HG03097 (cell line): ENCODE measurements around the gene PPP4R1.

ENCODE experiments used
- ATAC-seq: cut with Tn5 transposase; IDR thresholded peaks from one replicate; pipeline ENCODE4 v1.9.1; 2021; ENCODE audit not compliant: unreplicated experiment, low FRiP score

The PPP4R1 gene

DNA sequence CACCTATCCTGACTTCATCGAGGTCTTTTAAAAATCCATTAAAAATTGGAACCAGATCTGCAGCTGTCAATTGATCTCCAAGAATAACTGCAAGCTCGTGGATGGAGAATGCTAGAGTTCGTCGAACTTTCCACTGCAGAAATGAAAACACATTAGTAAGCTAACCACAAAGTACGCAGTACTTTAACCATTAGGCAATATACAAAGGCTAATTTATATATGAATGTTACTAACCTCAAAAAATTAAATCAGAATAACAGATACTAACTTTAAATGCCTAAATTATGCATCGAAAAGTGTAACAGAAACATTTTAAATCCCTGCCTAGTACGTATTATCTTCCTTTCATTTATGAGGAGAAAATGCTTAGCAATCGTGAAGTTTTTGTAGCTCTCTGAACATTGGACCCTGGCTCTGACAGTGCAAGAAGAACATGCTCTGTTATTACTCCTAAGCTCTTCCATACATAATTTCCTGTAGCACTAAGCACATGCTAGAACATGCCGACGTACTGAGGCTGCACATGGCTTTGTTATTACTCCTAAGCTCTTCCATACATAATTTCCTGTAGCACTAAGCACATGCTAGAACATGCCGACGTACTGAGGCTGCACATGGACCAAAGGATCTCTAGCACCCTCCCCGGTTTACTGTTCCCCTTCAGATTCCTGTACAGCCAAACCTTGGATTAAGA, 57.0 kb downstream of the PPP4R1 start:
- ATAC-seq: no peak

DNA sequence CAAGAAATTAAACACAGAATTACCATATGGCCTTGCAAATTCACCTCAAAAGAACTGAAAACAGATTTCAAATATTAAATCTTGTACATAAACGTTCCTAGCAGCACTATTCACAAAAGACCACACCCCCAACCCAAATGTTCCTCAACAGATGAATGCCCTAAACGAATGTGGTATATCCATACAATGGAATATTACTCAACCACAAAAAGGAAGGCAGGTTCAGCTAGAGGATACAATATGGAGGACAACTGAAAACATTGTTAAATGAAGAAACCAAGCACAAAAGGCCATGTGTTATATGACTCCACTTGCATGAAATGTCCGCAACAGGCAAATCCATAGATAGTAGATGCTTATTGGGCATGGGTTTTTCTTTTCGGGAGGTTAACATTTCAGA, 61.7 kb downstream of the PPP4R1 start:
- ATAC-seq: no peak

GRCh38 chr18:9552191-9552590, 62.2 kb downstream of the PPP4R1 start:
- no peak for ATAC-seq

- ATAC-seq: no peak
These were observed 63.9 kb downstream of the PPP4R1 start for GRCh38 chr18:9550429-9550828.

- no peak for ATAC-seq
These were observed 65.0 kb downstream of the PPP4R1 start for GRCh38 chr18:9549405-9549804.

DNA sequence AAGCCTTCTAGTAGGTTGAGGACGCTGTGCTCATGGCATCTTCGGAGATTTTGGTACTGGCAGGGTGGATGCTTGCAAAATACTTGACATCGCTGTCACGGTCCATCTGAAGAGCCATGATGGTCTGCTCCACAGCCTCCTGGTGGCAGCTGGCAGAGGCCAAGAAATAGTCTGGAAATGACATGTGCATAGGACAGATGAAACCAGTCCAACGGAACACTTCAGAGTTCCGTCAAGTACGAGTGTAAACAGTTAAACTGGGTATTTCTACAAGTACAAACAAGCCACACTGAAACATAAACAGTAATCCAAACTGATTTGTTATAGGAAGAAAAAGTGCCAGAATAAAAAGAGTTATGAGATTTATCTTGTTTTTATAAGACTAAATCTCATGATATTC, 66.6 kb downstream of the PPP4R1 start:
- no peak for ATAC-seq

GRCh38 chr18:9546468-9546867, 67.9 kb downstream of the PPP4R1 start:
- ATAC-seq: no peak

DNA sequence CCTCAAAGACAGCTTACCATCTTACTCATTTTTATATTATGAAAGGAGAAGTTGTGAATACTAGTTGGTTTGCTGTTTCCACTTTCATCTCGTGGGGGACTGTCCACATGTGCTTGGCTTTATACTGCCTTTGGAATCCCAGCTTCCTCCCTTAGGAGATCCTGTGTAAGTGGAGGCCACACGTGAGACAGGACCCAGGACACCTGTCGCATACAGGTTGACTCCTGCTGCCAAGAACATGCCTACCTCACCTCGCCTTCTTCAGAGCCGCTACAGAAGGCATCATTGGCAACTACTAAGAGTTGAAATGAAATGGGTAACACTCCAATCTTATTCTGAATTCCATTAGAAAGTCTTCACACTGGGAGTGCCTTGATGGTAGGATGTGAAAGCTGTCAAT, 69.3 kb downstream of the PPP4R1 start:
- ATAC-seq: no peak

- ATAC-seq: no peak
These were observed 71.4 kb downstream of the PPP4R1 start for GRCh38 chr18:9542924-9543323.

DNA sequence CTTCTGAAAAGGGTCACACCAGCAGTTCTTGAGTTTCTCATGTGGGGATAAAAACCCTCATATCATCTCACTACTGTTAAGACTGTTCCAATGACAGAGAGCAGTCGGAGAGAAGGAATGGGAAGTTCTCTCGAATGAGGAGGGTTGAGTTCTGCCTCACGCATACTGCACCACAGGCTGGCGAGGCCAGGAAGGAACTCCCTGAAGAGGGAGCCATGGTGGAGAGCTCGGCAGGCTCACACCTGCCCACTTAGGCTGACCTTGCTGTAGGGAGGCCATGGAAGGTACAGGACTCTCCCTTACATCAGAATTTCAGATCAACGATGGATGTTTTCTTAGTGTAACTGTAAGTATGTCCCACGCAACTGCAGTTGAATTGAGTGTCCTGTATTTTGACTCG, 74.4 kb downstream of the PPP4R1 start:
- no peak for ATAC-seq

GRCh38 chr18:9539283-9539682, 75.1 kb downstream of the PPP4R1 start:
- ATAC-seq: no peak

GRCh38 chr18:9537677-9538076, 76.7 kb downstream of the PPP4R1 start:
- no peak for ATAC-seq

DNA sequence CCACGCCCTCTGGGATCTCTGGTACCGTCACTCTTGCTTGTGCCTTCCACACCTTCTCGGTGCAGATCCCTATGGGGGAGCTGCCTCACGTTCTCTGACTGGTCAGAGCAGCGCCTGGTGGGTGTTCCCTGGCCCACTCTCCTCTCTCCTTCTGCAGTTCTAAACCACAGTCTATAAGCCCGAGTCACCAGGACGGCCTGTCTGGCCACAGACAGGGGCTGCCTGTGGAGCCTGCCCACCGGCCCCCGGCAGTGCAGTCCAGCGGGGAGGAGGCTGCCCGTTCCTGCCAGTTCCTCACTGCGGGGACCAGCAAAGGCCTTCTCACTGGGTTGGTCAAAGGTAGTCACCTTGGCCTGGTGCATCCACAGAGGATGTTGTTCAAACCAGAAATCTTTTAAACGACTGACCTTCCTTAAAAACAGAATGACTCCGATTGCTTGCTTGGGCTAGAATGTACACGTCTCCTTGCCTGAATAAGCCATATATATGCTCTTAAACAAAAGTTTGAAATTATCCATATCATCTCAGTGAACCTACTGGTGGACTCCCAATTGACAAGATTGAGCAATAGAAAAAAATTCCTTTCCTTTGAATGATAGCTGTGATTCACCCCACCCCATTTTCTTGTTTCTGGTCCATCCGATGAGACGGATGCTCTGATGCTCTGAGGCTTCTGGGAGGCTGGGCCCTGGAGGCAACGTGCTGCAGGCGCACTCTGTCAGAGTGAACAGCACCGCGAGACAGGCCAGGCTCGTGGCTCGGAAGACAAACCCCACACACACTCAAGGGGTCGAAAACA, 77.8 kb downstream of the PPP4R1 start:
- no peak for ATAC-seq

- no peak for ATAC-seq
These were observed 78.8 kb downstream of the PPP4R1 start for GRCh38 chr18:9535430-9535991.

GRCh38 chr18:9534844-9535243, 79.5 kb downstream of the PPP4R1 start:
- ATAC-seq: no peak

DNA sequence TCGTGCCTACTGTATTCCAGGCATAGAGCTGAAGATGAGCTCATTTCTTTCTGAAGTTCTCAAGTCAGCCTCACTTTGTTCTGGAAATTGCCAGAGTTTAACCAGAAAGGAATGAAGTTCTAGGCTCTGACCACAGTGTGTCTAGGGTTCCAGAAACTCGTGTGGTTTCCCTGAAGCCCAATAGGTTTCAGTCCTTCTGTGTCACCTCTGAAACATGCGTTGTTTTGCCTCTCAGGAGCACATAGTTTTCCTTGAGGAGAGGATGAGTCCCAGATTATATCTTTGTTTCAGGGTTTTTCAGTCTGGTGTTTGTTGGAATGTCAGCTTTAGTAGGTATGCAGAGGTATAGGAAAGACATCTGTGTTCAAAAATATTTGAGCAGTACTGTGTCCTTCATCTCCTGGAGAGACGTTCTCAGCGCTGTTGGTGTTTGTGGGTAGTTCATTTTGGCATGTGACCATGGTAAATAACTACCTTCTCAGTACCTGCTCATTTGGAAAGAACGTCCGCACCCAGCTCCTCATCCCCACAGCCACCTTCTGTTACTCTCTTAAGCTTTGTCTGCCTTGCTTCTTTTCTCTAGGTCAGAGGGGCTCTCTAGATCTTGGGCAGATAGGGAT, 82.5 kb downstream of the PPP4R1 start:
- no peak for ATAC-seq

- ATAC-seq: no peak
These were observed 83.9 kb downstream of the PPP4R1 start for GRCh38 chr18:9530226-9531009.

GRCh38 chr18:9526458-9526857, 87.9 kb downstream of the PPP4R1 start:
- ATAC-seq: no peak

- ATAC-seq: no peak
These were observed 91.4 kb downstream of the PPP4R1 start for GRCh38 chr18:9522952-9523351.

GRCh38 chr18:9521770-9522169, 92.6 kb downstream of the PPP4R1 start:
- ATAC-seq: no peak

GRCh38 chr18:9520666-9521065, 93.7 kb downstream of the PPP4R1 start:
- ATAC-seq: no peak
